ENCODE results near the gene ADAM10. TPM values are rescaled to one million over a fixed set of nuclear protein-coding genes. Genes with fewer than 3 reads are reported as not detected.

The ADAM10 gene
- total RNA-seq, 4 donors from 2014 or later = 42.9 to 83.3 (median 62.7) TPM

DNA sequence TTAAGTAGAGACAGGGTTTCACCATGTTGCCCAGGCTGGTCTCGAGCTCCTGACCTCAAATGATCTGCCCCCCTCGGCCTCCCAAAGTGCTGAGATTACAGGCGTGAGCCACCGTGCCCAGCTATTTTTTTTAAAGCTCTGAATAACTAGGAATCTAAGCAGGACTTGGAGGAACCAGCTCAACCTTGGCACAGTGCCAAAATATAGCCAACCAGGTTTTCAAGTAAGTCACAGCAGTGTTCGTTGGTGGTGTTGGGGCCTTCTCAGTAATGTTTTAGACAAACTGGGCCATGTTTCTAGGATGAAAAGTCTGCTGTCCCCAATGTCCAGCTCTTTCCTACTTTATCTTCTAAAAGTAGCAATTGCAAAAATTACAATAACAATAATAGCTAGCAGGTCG, 6.4 kb upstream of the ADAM10 start:
- no peaks in the 10 kb centered on the region for H3K4me1 ChIP-seq
- DNase-seq = no peak

DNA sequence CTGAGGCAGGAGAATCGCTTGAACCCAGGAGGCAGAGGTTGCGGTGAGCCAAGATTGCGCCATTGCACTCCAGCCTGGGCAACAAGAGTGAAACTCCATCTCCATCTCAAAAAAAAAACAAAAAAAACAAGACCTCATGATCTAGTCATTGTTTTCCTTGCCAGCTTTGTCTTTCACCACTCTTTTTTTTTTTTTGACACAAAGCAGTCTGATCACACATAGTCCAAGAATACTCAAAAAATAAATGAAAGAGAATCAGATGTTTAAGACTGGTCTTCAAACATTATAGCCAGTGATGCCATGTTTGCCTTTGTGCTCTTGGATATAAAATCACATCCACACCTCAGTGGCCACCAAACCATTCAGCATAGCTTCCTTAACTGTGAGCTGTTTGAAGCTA, 5.8 kb upstream of the ADAM10 start:
- Histone ChIP-seq H3K9me3 (no peaks in the 10 kb centered on the region), H3K27ac (no peak overlapping the region), H3K27me3 (no peaks in the 10 kb centered on the region), H3K4me3 (no peak overlapping the region), H3K36me3 (no peaks in the 10 kb centered on the region), H3K4me1 (no peaks in the 10 kb centered on the region)
- no peak for DNase-seq
- no peak for TF ChIP-seq POLR2A (IDR thresholded peaks at IDR 0.05)
- TF ChIP-seq, protein P1, sequence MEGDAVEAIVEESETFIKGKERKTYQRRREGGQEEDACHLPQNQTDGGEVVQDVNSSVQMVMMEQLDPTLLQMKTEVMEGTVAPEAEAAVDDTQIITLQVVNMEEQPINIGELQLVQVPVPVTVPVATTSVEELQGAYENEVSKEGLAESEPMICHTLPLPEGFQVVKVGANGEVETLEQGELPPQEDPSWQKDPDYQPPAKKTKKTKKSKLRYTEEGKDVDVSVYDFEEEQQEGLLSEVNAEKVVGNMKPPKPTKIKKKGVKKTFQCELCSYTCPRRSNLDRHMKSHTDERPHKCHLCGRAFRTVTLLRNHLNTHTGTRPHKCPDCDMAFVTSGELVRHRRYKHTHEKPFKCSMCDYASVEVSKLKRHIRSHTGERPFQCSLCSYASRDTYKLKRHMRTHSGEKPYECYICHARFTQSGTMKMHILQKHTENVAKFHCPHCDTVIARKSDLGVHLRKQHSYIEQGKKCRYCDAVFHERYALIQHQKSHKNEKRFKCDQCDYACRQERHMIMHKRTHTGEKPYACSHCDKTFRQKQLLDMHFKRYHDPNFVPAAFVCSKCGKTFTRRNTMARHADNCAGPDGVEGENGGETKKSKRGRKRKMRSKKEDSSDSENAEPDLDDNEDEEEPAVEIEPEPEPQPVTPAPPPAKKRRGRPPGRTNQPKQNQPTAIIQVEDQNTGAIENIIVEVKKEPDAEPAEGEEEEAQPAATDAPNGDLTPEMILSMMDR (IDR thresholded peaks at IDR 0.05) = no peak

More for the DNA sequence above, 6.4 kb upstream of the ADAM10 start:
- no peak for TF ChIP-seq POLR2A (IDR thresholded peaks at IDR 0.05)
- TF ChIP-seq, protein P1 (IDR thresholded peaks at IDR 0.05) = no peak
- Histone ChIP-seq H3K27ac (no peak overlapping the region), H3K9me3 (no peaks in the 10 kb centered on the region), H3K36me3 (no peaks in the 10 kb centered on the region), H3K27me3 (no peaks in the 10 kb centered on the region), H3K4me3 (no peak overlapping the region)

DNA sequence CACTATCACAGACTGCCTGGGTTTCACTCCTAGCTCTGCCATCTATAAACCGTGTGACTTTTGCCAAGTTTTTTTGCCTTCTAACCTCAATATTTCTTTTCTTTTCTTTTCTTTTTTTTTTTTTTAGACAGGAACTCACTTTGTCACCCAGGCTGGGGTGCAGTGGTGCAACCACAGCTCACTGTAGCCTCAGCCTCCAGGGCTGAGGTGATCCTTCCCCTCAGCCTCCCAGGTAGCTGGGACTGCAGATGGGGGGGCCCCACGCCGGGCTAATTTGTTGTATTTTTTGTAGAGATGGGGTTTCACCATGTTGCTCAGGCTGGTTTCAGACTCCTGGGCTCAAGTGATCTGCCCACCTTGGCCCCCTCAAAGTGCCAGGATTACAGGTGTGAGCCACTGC, 3.2 kb upstream of the ADAM10 start:
- Histone ChIP-seq H3K36me3 (no peaks in the 10 kb centered on the region), H3K4me3 (no peak overlapping the region), H3K9me3 (no peaks in the 10 kb centered on the region), H3K4me1 (peaks cover 0 to 4% (median 0%) of the 10 kb centered on the region in 4 donors), H3K27me3 (no peaks in the 10 kb centered on the region), H3K27ac (no peak overlapping the region)
- no peak for DNase-seq
- TF ChIP-seq, protein P1 (IDR thresholded peaks at IDR 0.05) = no peak
- TF ChIP-seq POLR2A (IDR thresholded peaks at IDR 0.05) = no peak

DNA sequence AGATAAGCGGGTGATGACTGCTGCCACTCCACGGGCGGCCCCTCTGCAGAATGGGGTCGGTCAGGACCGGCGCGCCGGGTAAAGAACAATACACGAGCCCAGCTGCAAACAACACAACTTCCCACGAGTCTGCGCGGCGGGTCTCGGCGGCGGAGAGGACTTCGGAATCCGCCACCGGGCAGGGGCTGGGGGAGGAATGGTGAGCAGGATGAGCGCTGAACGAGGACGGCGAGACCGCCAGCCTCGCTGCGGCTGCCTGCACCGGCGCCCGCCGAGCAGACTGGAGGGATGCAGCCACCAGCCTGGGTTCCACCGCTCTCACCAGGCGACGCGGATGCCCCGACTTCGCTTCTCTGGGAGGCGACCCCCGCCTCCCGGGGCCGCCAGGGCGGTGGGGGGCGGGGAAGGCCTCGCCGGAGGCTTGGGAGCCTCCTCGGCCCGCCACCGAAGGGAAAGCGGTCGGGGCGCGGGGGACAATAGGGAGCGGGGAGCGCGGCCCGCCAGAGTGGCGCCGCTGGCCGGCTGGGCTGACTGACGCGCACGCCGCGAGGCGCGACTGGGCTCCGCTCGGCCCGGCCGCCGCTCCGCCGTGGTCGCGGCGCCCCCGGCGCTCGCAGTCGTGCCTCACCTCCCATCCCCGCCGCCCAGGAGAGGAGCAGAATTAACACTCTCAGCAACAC, 515 bp downstream of the ADAM10 start:
- peak overlapping the region; percentile 91 to 97 (median 95) for H3K4me3 ChIP-seq
- no peaks in the 10 kb centered on the region for H3K9me3 ChIP-seq
- peak; percentile 60 to 75 (median 75) for DNase-seq
- TF ChIP-seq POLR2A (IDR thresholded peaks at IDR 0.05) = peak in 1 of 2 donors; percentile 5
- TF ChIP-seq, protein P1 (IDR thresholded peaks at IDR 0.05) = no peak
- H3K27me3 ChIP-seq = no peaks in the 10 kb centered on the region
- peak overlapping the region; percentile 91 to 97 (median 96) for H3K27ac ChIP-seq
- no peaks in the 10 kb centered on the region for H3K36me3 ChIP-seq
- peaks cover 0 to 15% (median 7%) of the 10 kb centered on the region in 4 donors for H3K4me1 ChIP-seq

DNA sequence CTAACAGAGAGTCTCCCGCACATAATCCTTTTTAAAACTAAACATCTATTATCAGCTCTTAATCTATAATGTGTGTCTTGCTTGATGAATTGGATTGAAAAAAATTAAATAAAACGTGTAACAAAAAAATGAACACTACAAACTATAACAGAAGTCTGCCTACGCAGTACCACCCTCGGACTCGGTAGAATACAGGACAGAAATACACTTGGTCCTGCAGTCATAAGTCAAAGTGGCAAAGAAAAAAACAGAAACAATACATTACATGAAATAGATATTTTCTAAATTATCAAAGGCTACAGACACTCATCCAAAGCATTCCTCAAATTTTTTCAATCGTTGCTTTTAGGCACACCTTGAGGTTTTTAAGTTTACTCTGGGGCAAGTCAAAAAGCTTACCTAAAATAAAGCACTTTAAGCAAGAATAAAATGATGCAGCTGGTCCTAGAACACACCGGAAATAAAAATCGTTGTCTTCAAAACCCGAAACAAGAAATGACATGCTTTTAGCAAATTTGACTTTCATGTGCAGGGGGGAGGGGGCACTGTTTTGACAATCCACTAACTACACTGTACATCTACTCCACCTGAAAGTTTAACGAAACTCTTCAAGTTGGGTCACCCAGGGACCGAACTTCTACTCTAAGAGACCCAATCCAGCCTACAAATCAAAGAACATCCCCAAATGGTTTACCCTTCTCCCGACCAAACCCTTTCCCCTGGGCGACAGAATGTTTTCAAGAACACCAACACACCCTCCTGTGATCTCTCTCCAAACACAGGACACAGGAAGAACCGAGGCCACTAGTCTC, 1.3 kb downstream of the ADAM10 start:
- Histone ChIP-seq H3K36me3 (no peaks in the 10 kb centered on the region), H3K4me1 (peaks cover 0 to 15% (median 7%) of the 10 kb centered on the region in 4 donors), H3K9me3 (no peaks in the 10 kb centered on the region), H3K27ac (peak overlapping the region; percentile 91 to 97 (median 96)), H3K4me3 (peak overlapping the region; percentile 91 to 97 (median 95)), H3K27me3 (no peaks in the 10 kb centered on the region)
- peak in 1 of 3 donors; percentile 46 for DNase-seq
- TF ChIP-seq, protein P1 (IDR thresholded peaks at IDR 0.05) = no peak
- no peak for TF ChIP-seq POLR2A (IDR thresholded peaks at IDR 0.05)

All from Peyer's patch (tissue), 4 donors.